ENCODE data around the gene LIPT2.
"Not testable (repeated sequence)": the region's sequence is repeated elsewhere in the genome, so short reads cannot be mapped to it uniquely, and the experiment has no call there.

The LIPT2 gene

DNA sequence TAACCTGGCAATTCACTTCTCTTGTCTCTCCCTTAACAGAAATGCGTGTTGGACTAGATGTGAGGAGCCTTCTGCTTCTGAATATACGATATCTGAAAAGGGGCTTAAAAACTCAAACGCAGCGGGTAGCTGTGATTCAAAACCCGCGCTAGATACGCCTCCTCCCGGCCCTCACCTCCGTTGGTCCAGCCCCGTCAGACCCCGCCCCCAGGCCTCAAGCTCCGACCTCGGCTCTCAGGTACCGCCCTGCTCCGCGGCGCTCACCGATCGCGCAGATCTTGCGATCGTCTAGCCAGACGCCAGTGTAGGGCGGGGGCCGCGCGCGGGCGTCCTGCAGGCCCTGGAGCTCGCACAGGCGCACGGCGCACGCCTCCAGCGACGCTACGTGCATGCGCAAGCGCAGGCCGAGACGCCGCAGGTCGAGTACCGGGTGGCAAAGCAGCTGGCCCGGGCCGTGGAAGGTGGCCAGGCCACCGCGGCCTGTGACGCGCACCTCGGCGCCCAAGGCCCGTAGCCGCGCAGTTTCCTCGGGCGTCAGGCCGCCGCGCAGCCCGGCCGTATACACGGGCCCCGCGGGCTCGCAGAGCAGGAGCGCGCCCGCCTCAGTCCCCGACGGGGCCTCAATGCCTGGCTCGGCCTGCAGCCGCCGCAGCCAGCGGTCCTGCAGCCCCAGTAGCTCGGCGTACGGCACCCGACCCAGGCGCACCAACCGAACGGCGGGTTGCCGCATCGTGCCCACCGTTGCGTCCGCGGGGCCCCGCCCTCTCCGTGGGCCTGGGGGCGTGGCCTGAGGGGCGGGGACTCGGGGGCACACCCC, at the start of gene LIPT2:
Gene LIPT2 (minus strand): TSS at position 751 of the 817 bp plus-strand sequence. CDS start 21 bp downstream, at position 730.
- H3K4me3 Mint-ChIP-seq, result peak within 1 kb of the TSS; percentile 62
- DNase-seq (ENCODE audit: low spot score in 2 of 2), result peak; percentile 88 to 96
- H3K36me3 Mint-ChIP-seq, result no peaks in the 10 kb centered on the region

DNA sequence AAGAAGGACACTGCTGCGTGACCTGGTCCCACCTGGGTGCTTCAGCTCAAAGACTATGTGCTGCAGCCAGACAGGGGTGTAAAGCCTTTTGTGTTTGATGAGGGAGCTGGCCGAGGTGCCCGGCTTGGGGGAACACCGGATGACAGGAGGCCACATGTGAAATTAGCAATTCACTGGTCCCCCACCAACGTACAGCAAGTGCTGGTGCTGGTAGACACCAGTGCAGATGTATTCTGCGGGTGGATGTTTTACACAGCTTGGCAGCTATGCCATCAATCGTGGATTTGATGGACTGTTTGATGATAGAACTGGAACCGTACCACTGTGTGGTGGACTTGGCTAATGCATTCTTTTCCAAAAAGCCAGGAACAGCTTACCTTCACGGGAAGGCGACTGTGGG, 47.9 kb upstream of the LIPT2 start:
- H3K4me1 Mint-ChIP-seq, result no peaks in the 10 kb centered on the region
- H3K9me3 Mint-ChIP-seq, result peaks cover 4% of the 10 kb centered on the region
- H3K27ac Mint-ChIP-seq, result no peak overlapping the region
- H3K36me3 Mint-ChIP-seq, result no peaks in the 10 kb centered on the region
- DNase-seq (ENCODE audit: low spot score in 2 of 2) (no peak), ATAC-seq (no peak)
- no peak overlapping the region for H3K4me3 Mint-ChIP-seq

More for the DNA sequence above, at the start of gene LIPT2:
- Mint-ChIP-seq H3K9me3 (no peaks in the 10 kb centered on the region), H3K4me1 (peaks cover 18% of the 10 kb centered on the region), H3K27ac (peak within 1 kb of the TSS; percentile 74)
- ATAC-seq, result peak; percentile 99

DNA sequence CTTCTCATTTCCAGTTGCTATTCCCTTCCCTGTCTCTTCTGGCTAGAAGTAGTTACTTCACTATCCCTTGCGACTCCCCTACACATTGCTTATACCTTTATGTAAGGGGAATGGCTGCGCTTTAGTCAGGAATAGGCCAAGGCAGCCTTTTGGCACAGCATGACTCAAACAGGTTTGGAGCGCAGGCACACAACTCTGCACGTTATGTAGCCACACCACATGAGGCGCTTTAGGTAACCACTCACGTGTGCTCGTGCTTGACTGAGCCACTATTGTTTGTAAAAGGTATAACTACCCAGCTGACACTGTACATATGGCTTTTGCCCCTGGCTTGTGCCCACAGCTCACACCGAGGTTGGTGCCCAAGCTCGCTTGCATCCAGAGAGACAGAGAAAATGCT, 46.7 kb upstream of the LIPT2 start:
- H3K27ac Mint-ChIP-seq, result no peak overlapping the region
- DNase-seq (ENCODE audit: low spot score in 2 of 2) (no peak), ATAC-seq (no peak)
- no peaks in the 10 kb centered on the region for H3K4me1 Mint-ChIP-seq
- H3K36me3 Mint-ChIP-seq, result no peaks in the 10 kb centered on the region
- H3K4me3 Mint-ChIP-seq, result no peak overlapping the region
- peaks cover 4% of the 10 kb centered on the region for H3K9me3 Mint-ChIP-seq

- ATAC-seq (no peak), DNase-seq (ENCODE audit: low spot score in 2 of 2) (no peak)
- no peaks in the 10 kb centered on the region for H3K36me3 Mint-ChIP-seq
- H3K9me3 Mint-ChIP-seq, result peaks cover 4% of the 10 kb centered on the region
- no peak overlapping the region for H3K4me3 Mint-ChIP-seq
- H3K27ac Mint-ChIP-seq, result no peak overlapping the region
- no peaks in the 10 kb centered on the region for H3K4me1 Mint-ChIP-seq
Observed at GRCh38 chr11:74538680-74539079, 45.2 kb upstream of the LIPT2 start.

DNA sequence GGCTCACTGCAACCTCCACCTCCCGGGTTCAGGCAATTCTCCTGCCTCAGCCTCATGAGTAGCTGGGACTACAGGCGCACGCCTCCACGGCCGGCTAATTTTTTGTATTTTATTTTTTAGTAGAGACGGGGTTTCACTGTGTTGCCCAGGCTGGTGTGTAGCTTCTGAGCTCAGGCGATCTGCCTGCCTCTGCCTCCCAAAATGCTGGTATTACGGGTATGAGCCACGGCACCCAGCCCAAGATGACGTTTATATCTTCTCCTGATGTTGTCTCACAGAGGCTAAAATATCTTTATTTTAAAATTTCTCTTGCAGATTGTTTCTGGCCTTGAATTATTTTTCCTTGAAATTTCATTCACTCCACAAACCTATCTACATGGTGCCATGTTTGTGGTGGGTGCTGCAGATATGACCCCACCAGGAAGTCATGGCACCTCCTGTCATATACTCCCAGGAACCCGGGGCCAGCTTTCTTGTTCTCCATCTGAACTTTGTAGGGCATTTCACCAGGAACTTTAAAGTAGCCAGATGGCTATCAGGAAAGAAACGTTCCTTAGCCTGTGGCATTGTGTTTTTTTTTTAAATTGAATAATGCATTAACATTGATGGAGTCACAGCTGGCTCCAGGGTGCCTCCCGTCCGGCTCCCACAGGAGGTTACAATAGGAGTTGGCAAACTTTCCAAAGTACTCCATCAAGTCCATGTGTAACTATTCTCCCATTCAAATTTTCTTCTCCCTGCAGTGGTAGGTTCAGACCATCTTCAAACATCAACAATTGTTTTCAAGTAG, 42.0 kb upstream of the LIPT2 start:
- no peak for ATAC-seq
- Mint-ChIP-seq H3K9me3 (peaks cover 4% of the 10 kb centered on the region), H3K4me1 (no peaks in the 10 kb centered on the region), H3K4me3 (no peak overlapping the region), H3K36me3 (no peaks in the 10 kb centered on the region), H3K27ac (no peak overlapping the region)
- DNase-seq (ENCODE audit: low spot score in 2 of 2), result no peak

- not testable (repeated sequence) for H3K9me3 Mint-ChIP-seq; H3K27ac Mint-ChIP-seq; H3K4me1 Mint-ChIP-seq; ATAC-seq; DNase-seq (ENCODE audit: low spot score in 2 of 2); H3K4me3 Mint-ChIP-seq; H3K36me3 Mint-ChIP-seq
Observed at GRCh38 chr11:74534946-74535275, 41.4 kb upstream of the LIPT2 start.

DNA sequence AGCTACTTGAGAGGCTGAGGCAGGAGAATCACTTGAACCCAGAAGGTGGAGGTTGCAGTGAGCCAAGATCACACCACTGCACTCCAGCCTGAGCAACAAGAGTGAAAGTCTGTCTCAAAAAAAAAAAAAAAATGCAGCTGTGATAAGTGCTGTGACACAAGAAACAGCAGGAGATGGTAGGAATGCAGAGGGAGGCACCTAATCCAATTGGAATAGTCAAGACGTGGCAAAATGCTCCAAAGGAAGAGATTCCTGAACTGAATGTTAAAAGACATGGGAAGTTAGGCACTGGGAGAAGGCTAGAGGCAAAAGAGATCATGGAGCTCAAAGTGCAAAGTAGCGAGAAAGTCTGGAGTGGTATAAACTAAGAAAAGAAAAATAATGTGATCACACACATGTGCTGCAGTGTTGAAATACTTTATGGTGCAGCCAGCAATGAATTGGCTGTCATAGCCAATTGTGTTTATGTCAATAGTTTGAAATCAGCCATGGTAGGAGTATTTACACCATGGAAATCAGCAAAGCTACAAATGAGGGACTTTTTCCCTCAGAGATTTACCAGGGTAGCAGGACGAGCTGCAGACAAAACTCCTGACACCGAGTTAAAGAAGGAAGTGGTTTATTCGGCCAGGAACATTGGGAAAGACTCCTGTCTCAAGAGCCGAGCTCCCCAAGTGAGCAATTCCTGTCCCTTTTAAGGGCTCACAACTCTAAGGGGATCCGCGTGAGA, 40.9 kb upstream of the LIPT2 start:
- Mint-ChIP-seq H3K4me1 (no peaks in the 10 kb centered on the region), H3K27ac (no peak overlapping the region), H3K36me3 (no peaks in the 10 kb centered on the region), H3K9me3 (peaks cover 4% of the 10 kb centered on the region), H3K4me3 (no peak overlapping the region)
- ATAC-seq (no peak), DNase-seq (ENCODE audit: low spot score in 2 of 2) (no peak)

DNA sequence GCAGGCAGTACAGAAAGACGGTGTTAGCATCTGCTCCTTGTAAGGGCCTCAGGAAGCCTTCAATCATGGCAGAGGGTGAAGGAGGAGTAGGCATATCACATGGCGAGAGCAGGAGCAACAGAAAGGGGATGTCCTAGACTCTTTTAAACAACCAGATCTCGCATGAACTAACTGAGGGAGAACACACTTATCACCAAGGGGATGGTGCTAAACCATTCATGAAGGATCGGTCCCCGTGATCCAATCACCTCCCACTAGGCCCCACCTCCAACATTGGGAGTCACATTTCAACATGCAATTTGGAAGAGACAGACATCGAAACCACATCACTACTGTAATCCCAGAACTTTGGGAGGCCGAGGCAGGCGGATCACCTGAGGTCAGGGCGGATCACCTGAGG, 39.9 kb upstream of the LIPT2 start:
- ATAC-seq, result no peak
- H3K36me3 Mint-ChIP-seq, result no peaks in the 10 kb centered on the region
- H3K4me1 Mint-ChIP-seq, result no peaks in the 10 kb centered on the region

GRCh38 chr11:74532501-74533246, 39.1 kb upstream of the LIPT2 start:
- H3K36me3 Mint-ChIP-seq, result no peaks in the 10 kb centered on the region
- no peaks in the 10 kb centered on the region for H3K4me1 Mint-ChIP-seq
- no peak overlapping the region for H3K4me3 Mint-ChIP-seq
- peaks cover 2% of the 10 kb centered on the region for H3K9me3 Mint-ChIP-seq
- H3K27ac Mint-ChIP-seq, result no peak overlapping the region
- DNase-seq (ENCODE audit: low spot score in 2 of 2), result no peak
- ATAC-seq, result no peak

More for the DNA sequence above, 39.9 kb upstream of the LIPT2 start:
- H3K4me3 Mint-ChIP-seq, result no peak overlapping the region
- no peak for DNase-seq (ENCODE audit: low spot score in 2 of 2)
- H3K27ac Mint-ChIP-seq, result no peak overlapping the region
- peaks cover 4% of the 10 kb centered on the region for H3K9me3 Mint-ChIP-seq

DNA sequence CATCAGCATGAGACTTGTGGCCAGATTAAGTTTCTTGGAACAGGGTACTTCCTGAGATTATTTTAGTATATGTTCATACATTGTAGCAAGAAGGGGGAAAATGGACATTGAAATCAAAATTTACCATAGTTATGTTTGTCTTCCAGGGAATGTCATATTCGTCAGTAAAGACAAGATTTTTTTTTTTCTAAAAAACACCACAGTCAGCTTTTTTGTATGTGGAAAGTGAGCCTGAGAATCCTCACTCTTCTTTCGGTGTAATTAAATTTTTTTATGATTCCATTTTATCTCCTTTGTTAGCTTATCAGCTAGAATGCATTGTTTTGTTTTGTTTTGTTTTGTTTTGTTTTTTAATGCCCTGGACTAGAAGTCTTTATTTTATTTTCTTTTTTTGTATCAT, 31.5 kb upstream of the LIPT2 start:
- Mint-ChIP-seq H3K9me3 (no peaks in the 10 kb centered on the region), H3K27ac (no peak overlapping the region), H3K4me3 (no peak overlapping the region), H3K4me1 (no peaks in the 10 kb centered on the region), H3K36me3 (no peaks in the 10 kb centered on the region)
- ATAC-seq, result no peak
- no peak for DNase-seq (ENCODE audit: low spot score in 2 of 2)

- no peaks in the 10 kb centered on the region for H3K36me3 Mint-ChIP-seq
- H3K9me3 Mint-ChIP-seq, result no peaks in the 10 kb centered on the region
- ATAC-seq, result no peak
- DNase-seq (ENCODE audit: low spot score in 2 of 2), result no peak
- H3K27ac Mint-ChIP-seq, result no peak overlapping the region
- no peak overlapping the region for H3K4me3 Mint-ChIP-seq
- H3K4me1 Mint-ChIP-seq, result no peaks in the 10 kb centered on the region
Observed at GRCh38 chr11:74524501-74524900, 31.0 kb upstream of the LIPT2 start.

DNA sequence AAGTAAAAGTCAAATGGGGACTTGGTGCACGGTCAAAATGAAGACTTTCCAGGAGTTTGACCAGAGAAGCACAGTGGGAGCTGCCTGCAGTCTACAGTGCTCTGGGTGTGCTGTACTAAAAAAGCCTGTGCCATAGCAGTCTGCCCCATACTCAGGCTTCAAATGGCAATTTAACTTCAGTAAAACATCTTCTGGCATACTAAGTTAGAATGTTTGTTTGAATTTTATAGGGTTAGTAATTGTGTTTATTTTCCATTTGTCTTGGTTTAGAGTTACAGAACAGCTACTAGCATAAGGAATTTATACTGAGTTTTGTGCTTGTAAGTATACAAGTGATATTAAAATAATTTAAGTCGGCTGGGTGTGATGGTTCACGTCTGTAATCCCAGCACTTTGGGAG, 29.3 kb upstream of the LIPT2 start:
- H3K36me3 Mint-ChIP-seq, result no peaks in the 10 kb centered on the region
- H3K4me1 Mint-ChIP-seq, result no peaks in the 10 kb centered on the region
- DNase-seq (ENCODE audit: low spot score in 2 of 2), result no peak
- no peak overlapping the region for H3K27ac Mint-ChIP-seq
- no peak for ATAC-seq
- H3K4me3 Mint-ChIP-seq, result no peak overlapping the region
- no peaks in the 10 kb centered on the region for H3K9me3 Mint-ChIP-seq

GRCh38 chr11:74521666-74522252, 28.2 kb upstream of the LIPT2 start:
- no peak for ATAC-seq
- Mint-ChIP-seq H3K4me1 (no peaks in the 10 kb centered on the region), H3K4me3 (no peak overlapping the region), H3K36me3 (no peaks in the 10 kb centered on the region), H3K9me3 (no peaks in the 10 kb centered on the region), H3K27ac (no peak overlapping the region)
- no peak for DNase-seq (ENCODE audit: low spot score in 2 of 2)

GRCh38 chr11:74520927-74521665, 27.6 kb upstream of the LIPT2 start:
- no peaks in the 10 kb centered on the region for H3K4me1 Mint-ChIP-seq
- no peak for ATAC-seq

More at GRCh38 chr11:74520927-74521665, 27.6 kb upstream of the LIPT2 start:
- Mint-ChIP-seq H3K36me3 (no peaks in the 10 kb centered on the region), H3K4me3 (no peak overlapping the region), H3K27ac (no peak overlapping the region), H3K9me3 (no peaks in the 10 kb centered on the region)
- DNase-seq (ENCODE audit: low spot score in 2 of 2), result no peak

Measured in stimulated activated effector memory CD8-positive, alpha-beta T cell treated with anti-CD3 and anti-CD28 coated beads, Interleukin-12 subunit alpha, Interleukin-12 subunit beta, amount 100 ng/mL, for 72 hours (primary cell).